HL-60 (cell line): ENCODE results near the gene TMEM163.

Source experiments
- GABPA ChIP-seq: IDR thresholded peaks from 2 replicates; pipeline ENCODE4 v1.6.1; 2012; ENCODE audit warnings: low read depth
- POLR2AphosphoS5 ChIP-seq: IDR thresholded peaks from 2 replicates; pipeline ENCODE4 v1.6.1; 2012; ENCODE audit warnings: low read depth
- REST ChIP-seq: IDR thresholded peaks from 2 replicates; pipeline ENCODE4 v1.6.1; 2012; ENCODE audit warnings: low read depth; ENCODE audit not compliant: insufficient replicate concordance
- TF ChIP-seq, protein P1 (sequence below): IDR thresholded peaks from one replicate; pipeline ENCODE4 v1.5.1; 2011; ENCODE audit warnings: low read length, control low read depth, inconsistent platforms; ENCODE audit not compliant: insufficient read depth

DNA sequence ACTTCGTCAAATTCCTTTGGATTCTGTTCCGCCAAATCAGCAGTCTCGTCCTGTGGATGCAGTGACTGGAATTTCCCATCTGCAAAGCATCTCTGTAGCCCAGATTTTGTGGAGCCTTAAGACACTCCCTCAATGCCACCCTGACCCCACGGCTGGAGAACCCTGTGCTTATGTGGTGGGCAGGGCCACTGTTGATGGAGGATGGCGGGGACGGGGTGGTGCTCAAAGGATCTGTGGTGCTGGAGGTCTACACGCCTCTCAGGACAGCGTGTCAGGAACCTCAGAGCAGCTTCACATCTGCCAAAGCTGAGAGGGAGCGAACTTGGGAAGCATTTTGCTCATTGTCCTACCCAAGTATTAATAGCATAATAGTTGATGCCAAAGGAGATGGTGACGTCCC is 264.8 kb downstream of the TMEM163 start:
- TF ChIP-seq, protein P1, sequence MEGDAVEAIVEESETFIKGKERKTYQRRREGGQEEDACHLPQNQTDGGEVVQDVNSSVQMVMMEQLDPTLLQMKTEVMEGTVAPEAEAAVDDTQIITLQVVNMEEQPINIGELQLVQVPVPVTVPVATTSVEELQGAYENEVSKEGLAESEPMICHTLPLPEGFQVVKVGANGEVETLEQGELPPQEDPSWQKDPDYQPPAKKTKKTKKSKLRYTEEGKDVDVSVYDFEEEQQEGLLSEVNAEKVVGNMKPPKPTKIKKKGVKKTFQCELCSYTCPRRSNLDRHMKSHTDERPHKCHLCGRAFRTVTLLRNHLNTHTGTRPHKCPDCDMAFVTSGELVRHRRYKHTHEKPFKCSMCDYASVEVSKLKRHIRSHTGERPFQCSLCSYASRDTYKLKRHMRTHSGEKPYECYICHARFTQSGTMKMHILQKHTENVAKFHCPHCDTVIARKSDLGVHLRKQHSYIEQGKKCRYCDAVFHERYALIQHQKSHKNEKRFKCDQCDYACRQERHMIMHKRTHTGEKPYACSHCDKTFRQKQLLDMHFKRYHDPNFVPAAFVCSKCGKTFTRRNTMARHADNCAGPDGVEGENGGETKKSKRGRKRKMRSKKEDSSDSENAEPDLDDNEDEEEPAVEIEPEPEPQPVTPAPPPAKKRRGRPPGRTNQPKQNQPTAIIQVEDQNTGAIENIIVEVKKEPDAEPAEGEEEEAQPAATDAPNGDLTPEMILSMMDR: no peak
- TF ChIP-seq POLR2AphosphoS5: no peak
- no peak for TF ChIP-seq GABPA
- TF ChIP-seq REST: no peak
